ENCODE measurements around the gene ICAM1.

DNA sequence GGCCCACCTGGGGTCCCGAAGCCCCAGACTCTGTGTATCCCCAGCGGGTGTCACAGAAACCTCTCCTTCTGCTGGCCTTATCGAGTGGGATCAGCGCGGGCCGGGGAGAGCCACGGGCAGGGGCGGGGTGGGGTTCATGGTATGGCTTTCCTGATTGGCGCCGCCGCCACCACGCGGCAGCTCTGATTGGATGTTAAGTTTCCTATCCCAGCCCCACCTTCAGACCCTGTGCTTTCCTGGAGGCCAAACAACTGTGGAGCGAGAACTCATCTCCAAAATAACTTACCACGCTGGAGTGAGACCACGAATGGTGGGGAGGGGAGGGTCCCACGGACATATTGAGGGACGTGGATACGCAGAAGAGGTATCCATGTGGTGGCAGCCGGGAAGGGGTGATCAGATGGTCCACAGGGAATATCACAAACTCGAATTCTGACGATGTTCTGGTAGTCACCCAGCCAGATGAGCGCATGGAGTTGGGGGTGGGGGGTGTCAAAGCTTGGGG, 17.8 kb downstream of the ICAM1 start:
- TF ChIP-seq, protein P1, sequence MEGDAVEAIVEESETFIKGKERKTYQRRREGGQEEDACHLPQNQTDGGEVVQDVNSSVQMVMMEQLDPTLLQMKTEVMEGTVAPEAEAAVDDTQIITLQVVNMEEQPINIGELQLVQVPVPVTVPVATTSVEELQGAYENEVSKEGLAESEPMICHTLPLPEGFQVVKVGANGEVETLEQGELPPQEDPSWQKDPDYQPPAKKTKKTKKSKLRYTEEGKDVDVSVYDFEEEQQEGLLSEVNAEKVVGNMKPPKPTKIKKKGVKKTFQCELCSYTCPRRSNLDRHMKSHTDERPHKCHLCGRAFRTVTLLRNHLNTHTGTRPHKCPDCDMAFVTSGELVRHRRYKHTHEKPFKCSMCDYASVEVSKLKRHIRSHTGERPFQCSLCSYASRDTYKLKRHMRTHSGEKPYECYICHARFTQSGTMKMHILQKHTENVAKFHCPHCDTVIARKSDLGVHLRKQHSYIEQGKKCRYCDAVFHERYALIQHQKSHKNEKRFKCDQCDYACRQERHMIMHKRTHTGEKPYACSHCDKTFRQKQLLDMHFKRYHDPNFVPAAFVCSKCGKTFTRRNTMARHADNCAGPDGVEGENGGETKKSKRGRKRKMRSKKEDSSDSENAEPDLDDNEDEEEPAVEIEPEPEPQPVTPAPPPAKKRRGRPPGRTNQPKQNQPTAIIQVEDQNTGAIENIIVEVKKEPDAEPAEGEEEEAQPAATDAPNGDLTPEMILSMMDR (IDR thresholded peaks at IDR 0.05): no peak
- no peak for TF ChIP-seq POLR2AphosphoS5 (IDR thresholded peaks at IDR 0.05)
- TF ChIP-seq POLR2A (IDR thresholded peaks at IDR 0.05): no peak
